ENCODE results near the gene GAA. TPM values are rescaled to one million over a fixed set of nuclear protein-coding genes. Genes with fewer than 3 reads are reported as not detected.

Gene GAA
- total RNA-seq, 1 experiment from 2014 or later, result 30.3 TPM

- no peak overlapping the region for H4K5ac ChIP-seq (ENCODE audit: insufficient read length, low read depth, low read length)
- H3T11ph ChIP-seq (ENCODE audit: low read length), result no peak overlapping the region
- H3K23me2 ChIP-seq (ENCODE audit: insufficient read length, low read depth, low read length, poor library complexity, severe bottlenecking), result no peaks in the 10 kb centered on the region
- H3K4ac ChIP-seq (ENCODE audit: low read depth, low read length), result no peak overlapping the region
- H3K9me3 ChIP-seq (ENCODE audit: control insufficient read depth, low read depth, low read length), result no peaks in the 10 kb centered on the region
- no peaks in the 10 kb centered on the region for H3K27me3 ChIP-seq (ENCODE audit: insufficient read depth, low read length)
- H3K14ac ChIP-seq (ENCODE audit: insufficient read depth, low read length), result no peak overlapping the region
- H4K91ac ChIP-seq (ENCODE audit: insufficient read length, low read depth, low read length), result no peak overlapping the region
- no peak overlapping the region for H3K9ac ChIP-seq (ENCODE audit: extremely low read depth, insufficient read length, low read length)
- H4K20me1 ChIP-seq (ENCODE audit: control insufficient read depth, insufficient read depth, insufficient read length), result no peaks in the 10 kb centered on the region
- no peak overlapping the region for H3K27ac ChIP-seq (ENCODE audit: insufficient read length, low read depth, low read length)
- no peaks in the 10 kb centered on the region for H3K79me2 ChIP-seq (ENCODE audit: insufficient read depth, low read length)
- H3K36me3 Mint-ChIP-seq (ENCODE audit: insufficient read depth in 1 of 3, low read depth in 3 of 3), result no peaks in the 10 kb centered on the region; a peak in 1 of 7 replicates
- H2BK15ac ChIP-seq (ENCODE audit: low read depth, low read length), result no peak overlapping the region
- no peak overlapping the region for H2AK5ac ChIP-seq (ENCODE audit: insufficient read length, low read length)
- H3K56ac ChIP-seq (ENCODE audit: insufficient read length, low read depth, low read length), result no peak overlapping the region
- H3K79me1 ChIP-seq (ENCODE audit: insufficient read depth, low read depth, low read length, poor library complexity, severe bottlenecking), result no peaks in the 10 kb centered on the region
- TF ChIP-seq CTCF (conservative IDR thresholded peaks at IDR 0.05), result no peak
- no peak overlapping the region for H2AFZ ChIP-seq (ENCODE audit: low read length)
- H4K8ac ChIP-seq (replicated peaks; ENCODE audit: insufficient read length, low read depth, low read length), result no peak overlapping the region
- no peak overlapping the region for H3K4me2 ChIP-seq (ENCODE audit: insufficient read depth, insufficient read length, low read length)
- no peak overlapping the region for H2BK5ac ChIP-seq (ENCODE audit: insufficient read length, low read length)
- no peaks in the 10 kb centered on the region; a peak in 1 of 5 replicates for H3K9me3 Mint-ChIP-seq
- no peak overlapping the region for H2BK20ac ChIP-seq (ENCODE audit: low read depth, low read length, poor library complexity, severe bottlenecking)
- H3K27me3 Mint-ChIP-seq (ENCODE audit: low read depth), result peaks cover 23% of the 10 kb centered on the region
- no peak overlapping the region for H3K18ac ChIP-seq (ENCODE audit: insufficient read length, low read depth, low read length)
- H3K4me1 Mint-ChIP-seq, result peaks cover 8 to 30% of the 10 kb centered on the region in 2 experiments
- no CpG with 5 or more reads among the region's 6 CpGs for WGBS (ENCODE audit: extremely low coverage, insufficient read length, low lambda C conversion rate)
- no peak overlapping the region for H2BK120ac ChIP-seq (ENCODE audit: low read depth, low read length, poor library complexity, severe bottlenecking)
- no peak overlapping the region for H3K27ac Mint-ChIP-seq
- no peak overlapping the region for H3K4me3 Mint-ChIP-seq
- H3K4me1 ChIP-seq (ENCODE audit: insufficient read depth, low read length), result no peaks in the 10 kb centered on the region
- no peak overlapping the region for H3K23ac ChIP-seq (ENCODE audit: insufficient read length, low read depth, low read length)
- DNase-seq, result no peak
- H2BK12ac ChIP-seq (ENCODE audit: insufficient read length, low read depth, low read length), result no peak overlapping the region
Observed at GRCh38 chr17:80166446-80166845, 65.1 kb downstream of the GAA start.

All from H9 (cell line).